ENCODE results near the gene REPS2. TPM values are rescaled to one million over a fixed set of nuclear protein-coding genes. Genes with fewer than 3 reads are reported as not detected.
A peak's percentile ranks its signal among the peaks of the same experiment; 100 is the strongest.

REPS2 gene
- polyA plus RNA-seq, 10 donors: 6.6 to 12.3 (median 8.7) TPM

DNA sequence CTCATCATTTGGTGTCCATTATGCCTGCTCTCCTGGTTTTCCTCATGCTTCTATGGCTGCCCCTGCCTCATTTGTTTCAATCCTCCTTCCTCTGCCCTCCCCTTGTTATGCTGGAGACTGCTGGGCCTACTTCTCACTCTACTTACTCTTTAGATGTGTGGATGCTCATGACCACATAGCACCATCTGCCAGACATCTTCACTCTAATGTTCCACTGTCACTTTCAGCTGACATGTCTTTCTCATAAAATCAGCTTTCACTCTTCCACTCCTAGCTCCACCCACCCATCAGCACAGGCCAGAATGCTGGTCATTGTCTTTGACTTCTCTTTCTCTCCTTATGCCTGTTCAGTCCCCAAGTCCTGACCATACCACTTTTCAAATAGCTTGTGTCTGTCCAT is 86.8 kb downstream of the REPS2 start:
- DNase-seq: no peak

DNA sequence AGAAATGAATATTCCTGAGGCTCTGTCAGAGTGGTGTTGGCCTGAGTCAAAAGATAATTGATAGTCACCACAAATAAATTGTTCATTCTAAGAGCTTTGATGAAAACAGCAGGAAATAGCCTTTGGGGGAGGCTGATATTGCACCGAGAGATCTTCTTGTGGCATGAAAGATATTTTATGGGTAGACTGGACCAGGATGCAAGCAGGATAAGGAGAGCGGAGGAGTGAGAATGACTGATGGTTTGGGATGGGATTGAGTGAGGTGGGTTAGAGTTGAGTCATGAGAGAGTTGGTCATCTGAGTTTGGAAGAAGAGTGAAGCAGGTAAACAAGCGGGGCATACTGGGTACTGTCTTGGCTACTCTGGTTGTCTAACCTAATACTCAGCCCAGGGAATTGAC is 88.7 kb downstream of the REPS2 start:
- DNase-seq: no peak

DNA sequence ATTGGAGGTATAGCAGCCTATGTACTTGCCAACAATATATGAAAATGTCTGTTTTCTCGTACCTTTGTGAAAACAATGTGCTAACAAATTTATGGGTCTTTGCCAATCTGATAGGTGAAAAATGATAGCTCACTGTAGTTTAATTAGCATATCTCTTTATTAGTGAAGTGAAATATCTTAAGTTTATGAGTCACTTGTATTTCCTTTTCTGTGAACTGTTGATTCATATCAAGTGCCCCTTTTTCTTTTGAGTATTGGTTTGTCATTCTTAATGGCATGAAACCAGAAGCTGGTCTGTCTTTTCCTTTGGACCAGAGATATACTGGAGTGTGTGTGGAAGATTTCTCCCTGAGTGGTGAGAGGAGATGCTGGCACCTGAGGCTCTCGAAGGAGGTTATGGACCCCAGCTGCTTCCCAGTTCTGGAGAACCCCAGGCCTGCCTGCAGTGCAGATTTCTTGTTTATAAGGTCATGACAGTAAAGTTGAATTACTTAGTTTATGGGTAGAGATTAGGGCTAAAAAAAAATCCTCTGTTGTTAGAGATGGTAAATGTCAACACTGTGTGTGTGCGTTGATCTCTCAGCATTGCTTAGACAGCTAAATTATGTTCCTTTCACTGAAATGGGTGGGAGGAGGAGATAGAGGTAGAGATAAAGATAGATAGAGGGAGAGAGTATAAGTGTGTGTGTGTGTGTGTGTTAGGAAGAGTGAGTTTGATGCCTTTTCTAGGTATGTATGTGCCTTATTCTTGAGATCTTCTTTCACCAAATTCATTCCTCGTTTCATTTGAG is 89.9 kb downstream of the REPS2 start:
- DNase-seq: no peak

DNA sequence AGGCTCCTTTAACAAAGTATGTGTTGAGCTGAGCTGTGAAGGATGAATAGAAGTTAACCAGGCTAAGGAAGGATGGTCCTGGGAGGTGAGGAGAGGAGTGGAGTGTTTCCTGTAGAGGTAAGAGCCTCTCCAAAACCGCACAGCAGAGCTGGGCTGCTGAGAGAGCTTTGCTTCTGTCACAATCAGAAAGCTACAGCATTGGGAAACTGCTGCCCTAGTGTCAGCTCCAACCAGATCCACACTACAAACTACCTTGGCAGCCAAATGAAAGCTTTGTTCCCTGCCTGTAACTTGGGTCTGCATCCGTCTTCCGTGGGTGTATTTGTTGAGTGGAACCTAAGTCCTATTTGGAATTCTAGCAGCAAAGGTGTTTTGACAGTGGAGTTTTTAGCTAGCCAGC is 91.8 kb downstream of the REPS2 start:
- no peak for DNase-seq

DNA sequence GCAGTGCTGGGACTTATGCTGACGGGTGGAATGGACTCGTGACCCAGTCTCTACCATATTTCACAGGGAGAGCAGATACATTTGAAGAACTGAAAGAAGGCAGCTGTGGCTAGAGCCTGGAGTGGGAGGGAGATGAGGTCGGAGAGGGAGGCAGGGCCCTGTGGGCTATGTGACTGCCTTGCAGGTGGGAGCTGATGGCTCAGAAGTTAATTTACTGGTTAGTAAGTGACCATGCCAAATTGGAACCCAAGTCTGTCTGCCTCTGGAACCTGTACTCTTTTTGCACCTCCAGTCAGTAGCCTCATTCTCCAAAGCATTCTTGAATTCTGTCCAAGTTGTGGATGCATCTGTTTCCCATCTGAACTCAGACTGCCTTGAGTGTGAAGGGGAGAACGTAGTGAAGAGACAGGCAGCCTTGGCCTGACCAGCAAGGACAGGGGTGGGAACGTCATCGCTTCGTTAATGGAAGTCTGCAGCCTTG is 92.3 kb downstream of the REPS2 start:
- DNase-seq: peak; percentile 76 to 93 (median 82)

DNA sequence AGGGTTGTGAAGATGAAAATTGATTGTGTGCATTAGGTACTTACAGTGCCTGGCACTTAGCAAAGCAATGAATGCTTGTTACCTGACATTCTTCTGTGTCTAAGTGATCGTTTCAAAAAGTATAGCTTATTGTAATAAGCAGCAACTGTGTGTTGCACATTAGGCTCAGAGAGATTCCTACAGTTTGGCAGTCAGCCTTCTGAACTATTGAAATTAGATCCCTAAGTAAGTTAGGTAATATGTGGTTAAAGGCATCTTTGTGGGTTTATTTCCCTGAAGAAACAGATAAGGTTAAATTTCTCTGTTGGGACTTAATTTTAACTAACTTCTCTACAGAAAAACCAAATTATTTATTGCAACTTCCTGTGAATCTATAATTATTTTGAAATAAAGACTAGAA is 93.4 kb downstream of the REPS2 start:
- no peak for DNase-seq

DNA sequence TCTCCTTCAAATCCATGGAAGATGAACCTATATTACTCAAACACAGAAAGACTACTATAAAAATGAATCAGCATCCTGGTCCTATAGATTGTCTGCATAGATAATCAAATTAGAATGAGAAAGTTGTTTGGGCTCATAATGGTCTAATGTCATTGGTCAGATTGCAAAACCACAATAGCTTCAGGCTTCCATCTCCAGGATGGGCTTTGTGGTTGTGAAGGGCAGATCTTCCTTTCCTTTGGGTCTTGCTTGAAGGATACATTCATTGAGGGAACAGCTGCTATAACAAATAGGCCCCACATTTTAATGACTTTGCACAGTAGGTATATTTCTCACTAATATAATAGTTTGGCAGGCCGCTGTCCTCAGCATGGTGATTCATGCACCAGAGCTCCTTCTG is 94.3 kb downstream of the REPS2 start:
- DNase-seq: no peak

DNA sequence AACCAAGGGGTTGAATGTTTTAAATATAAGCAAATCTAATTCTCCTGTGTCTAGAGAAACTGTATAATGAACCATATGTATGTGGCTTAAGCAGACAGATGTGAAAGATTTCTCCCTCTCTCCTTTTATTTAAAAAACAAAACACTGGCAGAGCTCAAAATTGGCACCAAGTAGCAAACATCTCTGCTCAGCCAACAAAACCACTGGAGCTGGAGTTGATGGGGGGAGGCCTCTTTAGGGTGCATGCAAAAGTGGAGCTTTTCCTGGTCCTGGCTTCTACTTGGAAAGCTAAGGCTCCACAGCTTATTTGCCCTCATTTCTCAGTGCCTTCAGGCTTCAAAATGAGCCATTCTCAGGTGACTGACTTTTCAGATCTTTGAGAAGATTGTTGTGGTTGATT is 95.6 kb downstream of the REPS2 start:
- DNase-seq: peak in 1 of 3 donors; percentile 32

DNA sequence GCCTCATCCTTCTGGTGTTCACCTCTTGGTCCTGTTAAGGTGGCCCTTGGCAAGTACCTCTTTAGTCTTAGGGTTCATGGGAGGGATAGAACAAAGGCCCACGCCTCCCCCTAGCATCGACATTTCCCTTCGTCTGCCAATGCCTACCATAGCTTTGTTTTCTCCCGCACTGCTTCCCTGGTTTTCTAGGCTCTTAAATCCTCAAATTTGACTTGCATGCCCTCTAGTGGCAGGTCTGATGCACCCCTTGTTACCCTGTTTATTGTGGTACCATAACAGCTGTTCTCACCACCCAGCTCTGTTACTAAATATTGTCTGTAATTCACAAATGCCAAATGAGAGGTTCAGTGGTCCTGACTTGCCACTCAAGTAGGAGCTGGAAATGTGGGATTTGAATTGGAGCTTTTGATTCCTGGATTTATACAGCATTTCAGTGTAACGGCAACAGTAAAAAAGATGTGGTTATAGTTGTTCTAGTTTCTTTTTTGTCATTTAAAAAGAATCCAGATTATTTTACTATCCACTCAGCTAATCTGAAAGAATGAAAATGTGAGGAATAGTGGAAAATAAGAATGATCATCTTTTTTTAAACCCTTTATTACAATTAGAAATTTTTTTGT is 100.1 kb downstream of the REPS2 start:
- peak; percentile 51 to 70 (median 64) for DNase-seq

DNA sequence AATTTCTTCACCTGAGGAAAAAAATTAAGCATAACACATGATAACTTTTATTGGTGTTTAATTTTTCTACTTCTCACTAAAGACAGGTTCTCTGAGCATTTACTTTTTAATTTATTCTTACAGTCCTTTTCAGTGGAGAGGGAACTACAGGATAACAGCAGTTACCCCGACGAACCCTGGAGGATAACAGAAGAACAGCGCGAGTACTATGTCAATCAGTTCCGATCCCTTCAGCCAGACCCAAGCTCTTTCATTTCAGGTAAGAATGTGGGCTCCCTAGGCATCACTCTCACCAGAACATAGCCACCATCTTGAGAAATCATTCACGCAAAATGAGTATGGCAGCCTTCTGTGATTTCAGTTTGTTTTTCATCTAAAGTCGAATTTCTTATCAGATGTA is 100.8 kb downstream of the REPS2 start:
- DNase-seq: no peak

DNA sequence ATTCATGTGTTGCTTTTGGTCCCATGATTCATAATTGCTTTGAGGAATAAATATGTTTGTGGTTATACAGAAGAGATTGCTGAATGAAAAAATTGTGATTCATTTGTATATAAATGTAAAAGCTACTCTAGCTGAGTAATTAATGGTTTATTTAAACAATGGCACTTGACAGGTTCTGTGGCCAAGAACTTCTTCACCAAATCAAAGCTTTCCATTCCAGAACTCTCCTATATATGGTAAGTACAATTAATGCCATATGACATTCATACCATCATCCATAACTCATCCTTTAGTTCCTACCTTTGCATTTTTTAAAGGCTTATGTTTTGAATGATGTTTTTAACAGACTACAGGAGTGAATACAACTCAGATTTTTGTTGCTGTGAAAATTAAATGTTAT is 105.8 kb downstream of the REPS2 start:
- no peak for DNase-seq

DNA sequence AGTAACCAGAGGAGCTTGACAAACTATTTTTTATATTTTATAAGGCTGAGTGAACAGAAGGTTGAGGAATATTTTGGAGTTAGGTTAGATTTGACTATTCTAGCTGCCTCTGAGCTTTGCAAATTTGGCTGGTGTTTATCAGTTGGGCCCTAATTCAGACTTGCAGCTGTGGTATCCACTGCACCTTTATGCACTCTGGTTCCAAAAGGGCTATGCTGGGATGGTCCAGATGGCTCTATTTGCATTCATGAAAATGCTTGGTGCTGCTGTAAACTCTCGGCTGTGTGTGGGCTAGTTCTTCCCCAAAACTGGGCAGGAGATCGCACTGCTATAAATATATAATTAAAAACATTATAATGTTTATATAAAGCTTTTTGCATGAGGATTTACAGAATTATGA is 106.3 kb downstream of the REPS2 start:
- DNase-seq: no peak

DNA sequence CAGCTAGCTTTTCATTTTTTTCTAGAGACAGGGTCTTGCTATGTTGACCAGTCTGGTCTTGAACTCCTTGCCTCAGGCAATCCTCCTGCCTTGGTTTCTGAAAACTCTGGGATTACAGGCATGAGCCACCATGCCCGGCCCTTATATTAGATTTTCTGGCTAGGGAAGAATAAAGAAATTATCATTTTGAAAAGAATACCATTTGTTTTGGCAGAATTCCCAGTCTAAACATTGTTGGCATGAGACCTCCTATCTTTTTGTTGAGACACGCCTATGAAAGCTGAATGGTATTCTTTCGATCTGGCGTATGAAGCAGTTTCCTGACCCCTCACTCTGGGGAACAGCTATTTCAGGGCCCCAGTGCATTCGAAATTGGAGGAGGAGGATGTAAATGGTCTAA is 107.0 kb downstream of the REPS2 start:
- DNase-seq: no peak

DNA sequence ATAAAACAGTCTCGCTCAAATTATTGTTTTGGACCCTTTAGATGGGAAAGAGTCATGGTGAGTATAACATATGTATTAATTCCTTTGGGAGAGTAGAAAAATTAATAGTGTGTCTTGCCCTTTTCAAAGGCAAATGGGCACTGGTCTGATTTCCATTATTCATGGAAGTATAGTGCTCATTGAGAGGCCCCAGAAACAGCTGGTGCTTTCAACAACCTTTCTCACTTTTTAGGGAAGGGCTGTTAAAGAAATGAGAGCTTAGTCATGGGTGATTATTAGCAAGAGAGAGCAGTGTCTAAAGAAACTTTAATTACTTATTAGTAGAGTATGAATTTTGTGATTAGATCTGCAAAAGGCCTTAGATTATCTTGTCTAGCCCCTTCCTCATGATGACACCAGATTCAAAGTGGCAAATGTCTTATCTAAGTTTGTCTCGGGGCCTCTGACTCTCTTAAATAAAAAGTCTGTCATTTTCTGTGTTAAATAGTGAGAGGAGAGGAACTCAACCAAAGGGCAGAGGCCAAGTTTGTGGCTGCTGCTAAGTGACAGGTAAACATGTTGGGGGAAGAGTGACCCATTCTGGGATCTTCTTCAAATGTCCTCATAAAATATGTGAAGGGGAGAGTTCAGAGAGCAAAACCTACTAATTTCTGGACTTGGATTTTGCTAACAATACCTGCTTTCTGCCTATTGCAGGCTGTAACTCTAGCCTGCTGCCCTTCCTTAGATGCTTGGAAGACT is 110.6 kb downstream of the REPS2 start:
- DNase-seq: no peak

DNA sequence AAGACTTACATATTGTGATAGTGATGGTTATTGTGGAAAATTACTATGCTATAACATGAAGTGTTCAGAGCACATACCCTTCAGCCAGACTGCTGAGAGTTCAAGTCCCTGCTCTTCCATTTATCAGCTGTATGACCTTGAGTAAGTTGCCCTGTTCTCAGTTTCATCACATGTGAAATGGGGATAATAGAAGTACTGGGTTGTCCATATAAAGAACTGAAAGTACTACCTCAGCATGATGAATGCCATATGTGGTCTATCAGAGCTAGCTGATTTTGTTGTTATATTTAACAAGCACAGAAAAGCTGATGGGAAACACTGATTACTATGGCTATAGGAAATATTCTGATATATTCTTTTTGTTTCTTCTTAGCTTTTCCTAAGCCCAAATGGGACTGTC is 115.6 kb downstream of the REPS2 start:
- DNase-seq: no peak

DNA sequence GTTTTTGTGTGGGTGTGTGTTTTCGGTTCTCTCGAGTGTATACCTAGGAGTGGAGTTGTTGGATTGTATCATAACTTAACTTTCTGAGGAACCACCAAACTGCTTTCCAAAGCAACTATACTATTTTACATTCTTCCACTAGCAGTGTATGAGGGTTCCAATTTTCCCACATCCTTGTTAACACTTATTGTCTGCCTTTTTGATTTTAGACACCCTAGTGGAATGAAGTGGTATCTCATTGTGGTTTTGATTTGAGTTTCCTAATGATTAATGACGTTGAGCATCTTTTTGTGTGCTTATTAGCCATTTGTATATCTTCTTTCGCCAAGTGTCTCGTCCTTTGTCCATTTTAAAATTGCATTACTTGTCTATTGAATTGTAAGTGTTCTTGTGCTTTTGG is 118.6 kb downstream of the REPS2 start:
- no peak for DNase-seq

DNA sequence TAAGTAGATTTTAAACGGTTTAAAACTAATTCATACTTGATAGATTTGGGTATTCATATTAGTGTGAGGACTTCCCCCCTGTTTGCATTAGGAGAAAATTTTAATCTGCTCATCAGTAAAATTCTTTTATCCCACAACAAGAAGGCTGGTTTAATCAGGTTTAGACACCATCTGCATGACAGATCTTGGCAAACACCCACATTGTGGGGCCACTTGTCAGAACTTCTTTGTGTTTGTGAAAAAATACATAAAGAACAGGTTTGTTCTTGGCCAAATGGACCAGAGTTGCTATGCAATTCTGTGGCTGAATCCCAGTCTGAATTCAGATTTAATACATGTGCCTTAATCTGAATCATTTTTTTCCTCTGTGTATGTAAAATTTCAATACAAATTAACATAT is 121.1 kb downstream of the REPS2 start:
- DNase-seq: no peak

DNA sequence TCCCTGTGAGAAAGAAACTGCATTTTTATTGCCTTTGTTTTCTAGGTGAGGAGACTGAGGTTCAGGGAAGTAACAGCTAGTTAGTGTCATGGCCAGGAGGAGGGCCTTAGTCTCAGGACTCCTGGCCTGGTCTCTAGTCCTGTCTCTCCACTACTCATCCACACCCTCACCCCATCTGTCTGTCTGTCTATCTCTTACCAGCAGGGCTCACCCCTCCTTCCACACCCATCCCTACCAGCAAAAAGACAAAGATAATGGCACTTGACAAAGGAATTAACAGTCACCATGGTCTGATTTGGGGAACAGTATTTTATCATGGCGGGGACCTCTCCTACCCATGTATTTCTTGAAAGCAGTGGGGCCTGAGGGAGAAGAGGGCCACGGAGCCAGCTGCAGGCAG is 125.8 kb downstream of the REPS2 start:
- DNase-seq: no peak

DNA sequence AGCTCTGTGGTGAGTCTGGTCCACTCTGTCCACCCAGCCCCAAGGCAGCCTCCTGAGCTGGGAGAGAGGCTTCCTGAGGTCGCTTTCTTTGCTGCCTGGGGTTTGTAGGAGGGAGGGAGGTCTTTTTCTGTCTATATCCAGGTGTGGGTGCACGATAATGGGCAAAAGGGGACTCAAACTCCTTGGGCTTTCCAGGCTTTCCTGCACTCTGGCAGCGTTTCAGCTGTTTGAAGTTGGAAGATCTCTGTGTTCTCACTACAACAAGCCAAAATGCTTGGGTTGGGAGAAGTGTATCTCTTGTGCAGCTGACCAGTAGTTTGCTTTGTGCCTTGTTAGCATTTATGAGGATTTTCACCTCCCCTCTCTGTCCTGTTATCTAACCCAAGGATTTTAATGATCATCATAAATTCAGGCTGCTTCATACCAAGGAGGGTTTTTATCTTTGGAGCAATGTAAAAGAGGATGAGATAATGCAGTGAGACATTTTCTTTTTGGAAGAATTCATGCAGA is 126.3 kb downstream of the REPS2 start:
- DNase-seq: peak in 1 of 3 donors; percentile 24

DNA sequence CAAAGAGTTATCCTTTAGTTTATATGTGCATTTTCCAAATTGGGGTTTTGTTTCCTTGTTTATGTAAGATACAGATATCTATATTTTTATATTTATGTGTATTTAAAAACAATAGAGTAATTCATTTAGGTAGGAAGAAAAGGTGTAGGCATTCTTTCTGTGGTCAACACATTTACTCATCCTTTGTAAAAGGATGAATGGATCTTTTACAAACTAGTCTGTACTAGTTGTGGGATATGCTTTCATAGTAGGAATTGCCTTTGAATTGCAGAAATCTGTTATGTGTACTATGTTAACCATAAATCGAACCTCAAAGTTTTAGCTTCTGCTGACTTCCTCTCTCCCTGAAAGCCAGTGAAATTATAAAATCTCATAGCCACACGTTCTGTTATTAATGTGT is 128.5 kb downstream of the REPS2 start:
- no peak for DNase-seq

DNA sequence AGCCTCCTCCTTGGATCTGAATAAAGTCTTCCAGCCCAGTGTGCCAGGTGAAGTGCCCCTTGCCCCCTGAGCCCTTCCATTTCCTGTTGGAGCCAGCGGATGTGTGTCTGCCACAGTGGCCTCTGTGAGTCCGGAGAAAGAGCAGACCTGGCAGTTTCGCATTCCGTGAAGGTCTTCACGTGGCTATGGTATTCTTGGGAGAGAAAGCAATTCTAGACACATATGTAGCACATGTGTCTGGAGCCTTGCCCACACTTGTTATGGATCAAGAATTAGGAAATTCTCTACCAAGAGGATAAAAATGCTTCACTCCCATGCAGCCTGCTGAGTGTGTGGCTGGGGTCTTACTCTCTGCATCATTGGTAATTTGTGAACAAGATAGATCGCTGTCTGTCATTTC is 130.9 kb downstream of the REPS2 start:
- DNase-seq: peak; percentile 25 to 61 (median 34)

DNA sequence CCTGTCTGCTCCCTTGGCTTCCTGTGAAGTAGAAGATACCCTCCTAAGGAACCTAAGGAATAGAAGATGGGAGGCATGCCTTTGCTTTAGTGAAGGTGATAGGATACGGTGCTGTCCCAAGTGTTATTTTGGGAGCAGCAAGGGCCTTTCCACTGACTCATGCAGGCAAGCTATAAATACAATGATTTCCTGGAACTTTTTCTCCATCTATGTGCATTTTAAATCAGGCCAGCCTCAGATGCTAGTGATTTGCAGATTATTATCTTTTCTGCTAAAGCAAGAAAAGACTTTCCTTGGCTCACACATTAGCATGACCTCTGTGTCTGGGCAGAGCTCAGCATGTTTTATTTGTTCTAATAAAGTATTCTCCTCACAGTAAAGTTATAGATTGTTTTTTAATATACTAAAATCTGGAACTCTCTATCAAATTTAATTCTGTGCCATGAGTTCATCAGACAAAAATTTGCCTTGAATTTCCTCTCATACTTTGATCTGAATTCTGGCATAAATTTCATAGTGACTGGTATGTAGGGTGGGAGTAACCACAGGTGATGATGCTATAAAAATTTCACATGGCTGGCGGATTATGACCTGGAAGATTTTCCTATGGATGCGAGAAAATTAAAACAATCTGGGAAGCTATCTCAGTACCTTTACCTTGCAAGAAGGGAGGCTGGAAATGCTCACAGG is 131.7 kb downstream of the REPS2 start:
- DNase-seq: peak; percentile 56 to 74 (median 63)

Measured in muscle of back (tissue), 11 donors.